GM12891 (cell line): Measurements from ENCODE around the gene PSMD13.

Source experiments
- PAX5 ChIP-seq: IDR thresholded peaks from 2 replicates; pipeline ENCODE4 v1.6.1; 2011; ENCODE audit warnings: low read length, moderate library complexity, mild to moderate bottlenecking; ENCODE audit not compliant: insufficient read depth, severe bottlenecking
- POLR2A ChIP-seq: IDR thresholded peaks from 2 replicates; pipeline ENCODE4 v1.6.1; 2011; ENCODE audit warnings: low read depth, low read length, control low read depth
- POLR2AphosphoS5 ChIP-seq: IDR thresholded peaks from 2 replicates; pipeline ENCODE4 v1.6.1; 2011; ENCODE audit warnings: low read depth, low read length, control low read depth
- SPI1 ChIP-seq: IDR thresholded peaks from 2 replicates; pipeline ENCODE4 v1.6.1; 2011; ENCODE audit warnings: low read depth, low read length, control low read depth

GRCh38 chr11:240315-240714 lies 3.5 kb downstream of the PSMD13 start:
- TF ChIP-seq POLR2A: no peak
- TF ChIP-seq PAX5: no peak
- no peak for TF ChIP-seq SPI1
- no peak for TF ChIP-seq POLR2AphosphoS5
